Brain microvascular endothelial cell (primary cell): ENCODE data around the gene ELK4.

ENCODE experiments used
- DNase-seq: peaks from one replicate; pipeline ENCODE4 v3.0.0-alpha.2; 2020
- H3K27ac ChIP-seq: fragments of 250-450 bp; sonication (Bioruptor Pico); 2 replicates; pipeline ENCODE4 v1.5.1; 2020; ENCODE audit warnings: mild to moderate bottlenecking, moderate library complexity
- H3K27me3 ChIP-seq: fragments of 250-450 bp; sonication (Bioruptor Pico); replicated peaks from 2 replicates; pipeline ENCODE4 v1.5.1; 2020; ENCODE audit warnings: mild to moderate bottlenecking
- H3K36me3 ChIP-seq: fragments of 250-450 bp; sonication (Bioruptor Pico); replicated peaks from 2 replicates; pipeline ENCODE4 v1.5.1; 2020; ENCODE audit warnings: mild to moderate bottlenecking
- H3K4me3 ChIP-seq: 2 replicates; pipeline ENCODE4 v1.5.1; 2011; ENCODE audit warnings: low read depth, mild to moderate bottlenecking, control low read depth, low read length, moderate library complexity
- CTCF ChIP-seq: IDR thresholded peaks from 2 replicates; pipeline ENCODE4 v1.5.1; 2011; ENCODE audit warnings: low read depth, mild to moderate bottlenecking, moderate library complexity, low read length, control low read depth, inconsistent platforms; ENCODE audit errors: missing control alignments
- in situ Hi-C: cut with HindIII; loops from 2 replicates; pipeline ENCODE4 v1.10.0; 2017; ENCODE audit warnings: low sequenced_read_pairs, low pct_ligation_motif_present

The ELK4 gene

GRCh38 chr1:205631768-205632668 is at the start of gene ELK4:
Gene ELK4 (minus strand): TSS chr1:205632011. CDS start chr1:205623882, 8,129 bp downstream.
- Histone ChIP-seq H3K27me3 (no peaks in the 10 kb centered on the region), H3K27ac (peak within 1 kb of the TSS; percentile 94), H3K36me3 (no peaks in the 10 kb centered on the region), H3K4me3 (peak within 1 kb of the TSS; percentile 78)
- TF ChIP-seq CTCF, result peak; percentile 85
- peak; percentile 95 for DNase-seq
- in situ Hi-C loops, result no loop called here

DNA sequence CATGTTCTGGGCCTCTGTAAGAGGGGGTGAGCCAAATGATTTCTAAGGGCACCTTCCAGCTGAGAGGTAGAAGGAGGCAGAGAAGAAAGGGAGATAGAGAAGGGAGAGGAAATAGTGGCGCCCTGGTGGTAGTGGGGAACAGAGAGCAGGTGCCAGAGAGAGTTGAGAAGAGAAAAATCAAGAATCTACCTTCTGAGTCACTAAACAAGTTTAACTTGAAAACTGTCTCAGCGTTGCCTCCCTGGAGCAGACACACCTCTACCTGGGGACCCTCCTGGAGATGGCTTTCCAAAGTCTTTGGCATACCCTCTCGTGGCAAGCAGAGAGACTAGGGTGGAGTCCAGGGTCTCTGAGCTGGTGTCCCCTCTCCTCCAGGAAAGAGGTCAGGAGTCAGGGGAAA is 49.6 kb upstream of the ELK4 start:
- no peak for DNase-seq
- no peak for TF ChIP-seq CTCF
- no peaks in the 10 kb centered on the region for H3K27me3 ChIP-seq
- in situ Hi-C loops, result no loop called here
- no peak overlapping the region for H3K27ac ChIP-seq
- no peak overlapping the region for H3K4me3 ChIP-seq
- no peaks in the 10 kb centered on the region for H3K36me3 ChIP-seq

DNA sequence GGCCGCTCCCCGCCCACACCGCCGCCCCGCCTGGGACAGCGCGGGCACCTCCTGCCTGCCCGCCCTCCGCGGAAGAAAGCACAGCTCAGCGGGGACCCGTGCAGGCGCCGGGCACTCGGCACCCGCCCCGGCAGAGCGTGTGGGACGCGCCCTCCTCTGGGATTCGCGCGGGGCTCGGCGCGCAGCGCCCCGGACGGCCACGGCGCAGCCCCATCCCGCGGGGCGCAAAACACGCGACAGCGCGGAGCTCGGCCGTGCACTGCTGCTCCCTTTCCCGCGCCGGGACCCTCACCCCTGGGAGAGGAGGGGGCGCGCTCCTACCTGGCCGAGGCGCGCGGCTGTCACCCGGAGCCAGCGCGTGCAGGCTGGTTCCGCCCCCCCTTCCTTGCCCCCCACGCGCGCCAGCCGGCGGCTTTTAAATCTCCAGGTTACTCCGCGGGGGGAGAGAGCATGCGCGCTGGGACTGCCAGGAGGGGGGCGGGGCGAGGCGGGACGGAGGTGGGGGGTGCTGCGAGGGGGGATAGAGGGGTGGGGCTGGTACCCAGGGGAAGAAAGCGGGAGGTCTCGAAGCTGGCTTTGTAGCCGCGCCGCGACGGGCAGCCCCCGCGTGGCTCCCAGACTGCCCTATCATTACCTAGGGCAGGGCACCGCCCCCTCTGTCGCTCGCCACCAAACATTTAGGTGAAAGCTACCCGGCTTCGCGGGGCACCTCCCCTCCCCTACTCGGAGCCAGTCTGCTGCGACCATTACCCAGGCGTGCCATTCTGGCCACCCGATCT is 48.5 kb upstream of the ELK4 start, which contains the start of gene SLC45A3:
SLC45A3 (minus strand) TSS at position 437 of the 779 bp plus-strand sequence. CDS start 15,853 bp downstream, outside the sequence.
- no peaks in the 10 kb centered on the region for H3K36me3 ChIP-seq
- peak within 1 kb of the TSS; percentile 70 for H3K4me3 ChIP-seq
- no peak for TF ChIP-seq CTCF
- peak within 1 kb of the TSS; percentile 68 for H3K27ac ChIP-seq
- in situ Hi-C loops, result no loop called here
- H3K27me3 ChIP-seq, result no peaks in the 10 kb centered on the region
- no peak for DNase-seq

DNA sequence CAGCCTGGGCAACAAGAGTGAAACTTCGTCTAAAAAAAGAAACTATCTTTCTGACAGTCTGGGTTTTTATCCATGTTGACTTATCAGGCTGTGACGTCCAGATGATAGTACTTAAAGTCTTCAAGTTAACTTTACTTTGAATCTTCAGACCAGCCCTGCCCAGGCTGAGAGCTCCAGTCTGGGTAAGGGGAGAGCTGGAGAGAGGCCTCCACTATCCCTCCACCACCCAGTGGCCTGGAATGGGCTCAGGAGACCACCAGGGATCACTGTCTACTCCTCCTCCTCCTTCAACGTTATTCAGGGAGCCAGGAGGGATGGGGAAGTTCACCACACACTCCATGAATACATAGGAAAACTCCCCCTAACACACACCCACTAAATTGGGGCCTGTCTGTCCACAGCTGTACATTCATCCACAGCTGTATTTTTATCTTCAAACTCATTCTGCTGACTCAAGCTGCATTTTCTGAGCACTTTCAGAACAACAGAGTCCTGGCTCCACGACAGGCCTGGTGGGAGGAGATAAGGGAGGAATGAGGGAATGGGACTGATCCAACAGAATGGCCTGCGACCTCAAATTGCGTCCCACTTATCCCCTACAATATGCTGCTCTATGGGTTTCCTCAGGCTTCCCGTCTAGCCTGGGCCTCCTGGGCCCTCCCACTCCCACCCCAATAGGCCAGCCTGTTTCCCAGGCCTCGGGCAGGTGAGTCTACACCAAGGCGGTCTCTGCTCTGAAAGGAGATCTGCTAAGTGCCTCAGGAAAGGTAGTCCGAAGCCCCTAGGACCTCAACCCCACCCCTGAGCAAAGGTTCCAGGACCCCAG is 46.7 kb upstream of the ELK4 start:
- Histone ChIP-seq H3K4me3 (peak overlapping the region; percentile 70), H3K36me3 (no peaks in the 10 kb centered on the region), H3K27me3 (no peaks in the 10 kb centered on the region), H3K27ac (peak overlapping the region; percentile 68)
- peak; percentile 60 for DNase-seq
- no peak for TF ChIP-seq CTCF
- in situ Hi-C loops, result no loop called here

DNA sequence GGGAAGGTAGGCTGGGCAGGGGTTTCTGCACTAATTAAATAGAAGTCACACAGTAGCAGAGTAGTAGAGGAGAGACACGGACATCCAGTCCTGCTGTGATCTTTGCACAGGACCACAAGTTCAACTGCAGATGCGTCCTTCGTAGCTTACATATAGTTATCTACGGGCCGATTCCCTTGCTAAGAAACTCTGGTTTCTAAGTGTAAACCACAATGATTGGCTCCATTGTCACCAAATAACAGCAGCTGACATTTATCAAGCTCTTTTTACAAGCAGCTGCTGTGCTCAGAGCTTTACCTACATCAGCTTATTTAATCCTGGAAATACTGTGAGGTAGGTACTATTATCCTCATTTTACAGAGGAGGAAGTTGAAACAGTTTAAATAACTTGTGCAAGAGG is 45.4 kb upstream of the ELK4 start:
- no peak for DNase-seq
- no peak overlapping the region for H3K4me3 ChIP-seq
- in situ Hi-C loops, result no loop called here
- no peak overlapping the region for H3K27ac ChIP-seq
- H3K36me3 ChIP-seq, result no peaks in the 10 kb centered on the region
- TF ChIP-seq CTCF, result no peak
- no peaks in the 10 kb centered on the region for H3K27me3 ChIP-seq
